ENCODE measurements around the gene RALY.

RALY gene

DNA sequence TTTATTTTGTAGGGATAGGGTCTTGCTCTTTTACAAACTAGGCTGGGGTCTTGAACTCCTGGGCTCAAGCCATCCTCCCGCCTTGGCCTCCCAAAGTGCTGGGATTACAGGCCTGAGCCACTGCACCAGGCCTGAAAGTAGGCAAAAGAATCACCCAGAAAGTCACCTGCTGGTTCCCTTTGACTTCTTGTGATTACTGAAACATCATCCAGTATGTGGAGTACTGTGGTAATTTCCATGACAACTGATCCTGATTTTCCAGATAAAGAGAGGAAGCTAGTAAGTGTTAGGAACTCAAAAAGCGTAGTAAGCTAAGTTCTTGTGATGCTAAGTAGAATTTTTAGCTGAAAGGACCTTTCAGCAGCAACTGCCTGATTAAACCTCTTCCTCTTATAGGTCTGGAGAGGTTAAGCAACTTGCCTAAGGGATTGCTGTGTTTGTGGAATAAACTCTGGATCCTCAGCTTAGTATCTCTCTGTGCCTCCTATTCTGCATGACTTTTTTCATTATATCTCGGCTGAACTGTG lies 16.8 kb downstream of the RALY start:
- TF ChIP-seq, protein P1, sequence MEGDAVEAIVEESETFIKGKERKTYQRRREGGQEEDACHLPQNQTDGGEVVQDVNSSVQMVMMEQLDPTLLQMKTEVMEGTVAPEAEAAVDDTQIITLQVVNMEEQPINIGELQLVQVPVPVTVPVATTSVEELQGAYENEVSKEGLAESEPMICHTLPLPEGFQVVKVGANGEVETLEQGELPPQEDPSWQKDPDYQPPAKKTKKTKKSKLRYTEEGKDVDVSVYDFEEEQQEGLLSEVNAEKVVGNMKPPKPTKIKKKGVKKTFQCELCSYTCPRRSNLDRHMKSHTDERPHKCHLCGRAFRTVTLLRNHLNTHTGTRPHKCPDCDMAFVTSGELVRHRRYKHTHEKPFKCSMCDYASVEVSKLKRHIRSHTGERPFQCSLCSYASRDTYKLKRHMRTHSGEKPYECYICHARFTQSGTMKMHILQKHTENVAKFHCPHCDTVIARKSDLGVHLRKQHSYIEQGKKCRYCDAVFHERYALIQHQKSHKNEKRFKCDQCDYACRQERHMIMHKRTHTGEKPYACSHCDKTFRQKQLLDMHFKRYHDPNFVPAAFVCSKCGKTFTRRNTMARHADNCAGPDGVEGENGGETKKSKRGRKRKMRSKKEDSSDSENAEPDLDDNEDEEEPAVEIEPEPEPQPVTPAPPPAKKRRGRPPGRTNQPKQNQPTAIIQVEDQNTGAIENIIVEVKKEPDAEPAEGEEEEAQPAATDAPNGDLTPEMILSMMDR (conservative IDR thresholded peaks at IDR 0.05), result no peak
- no peak overlapping the region for H3K27ac ChIP-seq

DNA sequence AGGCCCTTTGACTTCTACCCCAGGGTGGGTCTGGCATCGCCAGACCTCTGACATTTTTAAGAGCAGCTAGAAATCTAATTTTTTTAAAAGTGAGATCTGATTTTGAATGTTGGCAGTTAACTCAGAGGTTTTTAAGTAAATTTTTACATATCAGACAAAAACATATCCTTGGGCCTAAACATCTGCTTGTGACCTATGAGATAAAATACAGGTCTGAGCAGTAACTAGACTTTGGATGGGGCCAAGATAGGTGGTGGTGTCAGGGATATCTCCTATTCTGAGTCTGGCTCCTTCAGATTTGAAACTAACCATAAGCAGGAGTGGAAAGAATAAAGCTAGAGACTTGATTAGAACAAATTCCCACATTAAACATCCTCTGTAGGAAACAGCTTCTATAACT lies 17.6 kb downstream of the RALY start:
- H3K27ac ChIP-seq, result no peak overlapping the region
- TF ChIP-seq, protein P1 (conservative IDR thresholded peaks at IDR 0.05), result no peak

DNA sequence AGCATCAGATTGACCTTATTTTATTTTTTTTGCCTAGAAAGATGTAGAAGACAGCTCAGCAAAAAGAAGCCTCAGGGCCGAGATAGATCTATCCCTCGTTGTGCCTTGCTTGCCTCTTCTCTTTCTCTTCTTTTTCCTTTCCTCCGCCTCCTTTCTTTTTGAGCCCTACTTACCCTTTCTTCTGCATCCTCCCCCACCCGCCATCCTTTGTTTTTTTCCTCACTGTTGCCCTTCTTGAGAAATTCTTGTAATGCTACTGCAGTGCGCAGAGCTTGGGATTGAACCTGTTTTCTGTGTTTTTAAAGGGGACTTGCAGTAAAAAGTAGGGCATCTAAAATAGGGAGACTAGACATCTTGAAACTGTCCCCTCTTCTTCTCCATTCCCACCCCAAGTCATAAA lies 18.6 kb downstream of the RALY start:
- TF ChIP-seq, protein P1 (conservative IDR thresholded peaks at IDR 0.05), result no peak

DNA sequence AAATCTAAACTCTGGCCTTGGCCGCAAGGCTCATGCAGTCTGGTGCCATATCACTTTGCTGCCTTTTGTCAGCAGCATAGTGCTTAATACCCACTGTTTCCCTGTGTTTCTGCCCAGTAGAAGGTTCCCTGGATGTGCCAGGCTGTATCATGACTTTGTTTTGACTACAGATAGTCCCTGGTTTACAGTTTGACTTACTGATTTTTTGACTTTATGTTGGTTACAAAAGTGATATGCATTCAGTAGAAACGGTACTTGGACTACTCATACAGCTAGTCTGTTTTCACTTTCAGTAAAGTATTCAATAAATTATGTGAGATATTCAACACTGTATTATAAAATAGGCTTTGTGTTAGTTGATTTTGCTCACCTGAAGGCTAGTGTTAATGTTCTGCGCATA lies 19.0 kb downstream of the RALY start:
- H3K27ac ChIP-seq, result no peak overlapping the region
- TF ChIP-seq, protein P1 (conservative IDR thresholded peaks at IDR 0.05), result no peak

More for the DNA sequence above, 18.6 kb downstream of the RALY start:
- H3K27ac ChIP-seq, result no peak overlapping the region

DNA sequence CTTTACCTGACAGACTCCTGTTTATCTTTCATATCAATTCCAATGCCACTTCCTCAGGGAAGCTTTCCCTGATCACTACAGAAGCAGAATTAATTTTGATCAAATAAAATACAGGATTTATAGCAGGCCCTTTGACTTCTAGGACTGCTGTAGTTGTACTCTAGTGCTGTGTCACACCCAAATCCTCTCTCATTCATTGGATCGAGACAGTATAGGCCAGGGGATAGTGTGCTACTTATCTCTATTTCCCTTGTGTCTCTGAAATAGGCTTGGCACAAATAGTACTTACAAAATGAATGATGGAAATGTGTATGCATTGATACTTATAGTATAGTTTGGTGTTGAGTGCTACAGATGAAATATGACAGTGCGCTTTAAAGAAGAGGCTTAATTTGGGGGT lies 19.8 kb downstream of the RALY start:
- TF ChIP-seq, protein P1 (conservative IDR thresholded peaks at IDR 0.05), result no peak
- no peak overlapping the region for H3K27ac ChIP-seq

DNA sequence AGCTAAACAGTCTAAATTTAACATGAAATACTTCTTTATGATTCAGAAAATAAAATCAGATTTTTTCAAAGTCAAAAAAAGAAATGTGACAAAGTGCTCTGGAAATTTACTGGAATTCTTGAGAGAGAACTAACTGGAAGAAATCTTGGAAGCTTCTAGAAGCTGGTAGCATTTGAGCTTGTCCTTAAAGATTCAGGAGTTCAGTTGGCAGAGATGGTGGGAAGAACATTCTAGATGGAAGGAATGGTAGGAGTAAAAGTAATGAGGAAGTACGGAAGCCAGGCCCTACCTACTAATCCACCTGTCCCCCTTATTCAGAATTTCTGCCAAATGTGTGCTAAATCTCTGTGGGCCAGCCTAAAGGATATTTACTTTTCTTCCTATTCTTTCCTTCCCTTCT lies 21.2 kb downstream of the RALY start:
- no peak overlapping the region for H3K27ac ChIP-seq
- TF ChIP-seq, protein P1 (conservative IDR thresholded peaks at IDR 0.05), result no peak

DNA sequence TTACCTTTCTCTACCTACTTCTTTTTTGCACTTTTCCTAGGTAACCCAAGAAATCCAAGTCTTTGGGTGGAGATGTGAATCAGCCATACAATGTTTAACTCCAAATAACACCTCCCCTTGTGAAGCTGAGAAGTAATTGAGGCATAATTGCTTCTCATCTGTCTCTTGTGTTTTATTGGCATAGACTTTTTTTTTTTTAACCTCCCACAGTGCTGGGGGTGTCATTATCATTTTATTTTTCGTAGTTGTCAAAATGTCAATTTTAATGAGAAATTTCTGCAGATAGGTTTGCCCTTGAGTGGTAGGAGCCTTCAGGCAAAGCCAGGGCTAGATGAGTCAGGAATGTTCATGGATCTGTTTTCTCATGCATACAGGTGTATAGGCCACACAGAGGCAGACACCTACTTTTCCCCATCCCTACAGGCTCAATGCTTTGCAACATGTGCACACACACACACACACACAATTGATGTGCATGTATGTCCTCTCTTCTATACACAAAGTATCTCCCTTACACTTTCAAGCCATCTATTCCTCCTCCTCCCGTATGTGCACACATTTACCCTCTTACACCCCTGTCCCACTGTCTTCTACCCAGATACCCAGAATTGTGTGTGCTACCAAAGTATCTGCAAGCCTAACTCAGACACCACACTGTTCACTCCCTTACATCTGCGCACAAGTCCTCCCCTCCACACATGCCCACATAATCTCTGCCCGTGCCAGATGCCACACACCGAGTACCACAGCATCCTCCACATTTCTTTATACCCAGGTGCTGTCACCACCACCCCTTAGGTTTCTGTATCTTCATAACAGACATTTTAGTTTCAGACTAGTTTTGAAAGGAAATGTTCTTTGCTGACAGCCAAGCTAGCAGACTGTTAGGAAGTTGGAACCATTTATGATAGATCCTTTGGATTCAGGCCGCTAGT lies 22.0 kb downstream of the RALY start:
- TF ChIP-seq, protein P1 (conservative IDR thresholded peaks at IDR 0.05), result no peak
- H3K27ac ChIP-seq, result no peak overlapping the region
